Activated T-helper 2 cell treated with anti-CD3 and anti-CD28 coated beads, Interferon-gamma antibody, Interleukin-2, Interleukin-4, amounts not matched to agents 10 μg/mL and 5 μg/mL and 100 μg/mL, durations not matched to agents 14 hours and 24 hours and 36 hours (primary cell): ENCODE data around the gene CBR4. TPM values are rescaled to one million over a fixed set of nuclear protein-coding genes. Genes with fewer than 3 reads are reported as not detected.

Experiments used
- DNase-seq: peaks from one replicate; pipeline ENCODE4 v3.0.0; 2021; ENCODE audit warnings: low spot score
- H3K27ac Mint-ChIP-seq: one replicate; pipeline ENCODE4 v1.8.0; 2021; ENCODE audit warnings: mixed read lengths
- H3K27me3 Mint-ChIP-seq: one replicate; pipeline ENCODE4 v1.8.0; 2021; ENCODE audit warnings: low read depth, mixed read lengths
- H3K36me3 Mint-ChIP-seq: one replicate; pipeline ENCODE4 v1.8.0; 2021; ENCODE audit warnings: low read depth, mixed read lengths
- H3K4me1 Mint-ChIP-seq: one replicate; pipeline ENCODE4 v1.8.0; 2021; ENCODE audit warnings: low read depth, mixed read lengths
- H3K4me3 Mint-ChIP-seq: one replicate; pipeline ENCODE4 v1.8.0; 2021; ENCODE audit warnings: low read depth, mild to moderate bottlenecking, moderate library complexity, mixed read lengths
- H3K9me3 Mint-ChIP-seq: one replicate; pipeline ENCODE4 v1.8.0; 2021; ENCODE audit warnings: mixed read lengths
- intact Hi-C: fragments of 100-400 bp; cut with micrococcal nuclease; formaldehyde crosslinking; loops from one replicate; pipeline ENCODE4 v1.15.1; 2023
- total RNA-seq: library from RNA; stranded (reverse); gene quantifications from 2 replicates; pipeline ENCODE4 v1.2.3, GENCODE V29; 2022

Gene CBR4
- total RNA-seq, result 17.8 and 21.6 TPM in 2 replicates

DNA sequence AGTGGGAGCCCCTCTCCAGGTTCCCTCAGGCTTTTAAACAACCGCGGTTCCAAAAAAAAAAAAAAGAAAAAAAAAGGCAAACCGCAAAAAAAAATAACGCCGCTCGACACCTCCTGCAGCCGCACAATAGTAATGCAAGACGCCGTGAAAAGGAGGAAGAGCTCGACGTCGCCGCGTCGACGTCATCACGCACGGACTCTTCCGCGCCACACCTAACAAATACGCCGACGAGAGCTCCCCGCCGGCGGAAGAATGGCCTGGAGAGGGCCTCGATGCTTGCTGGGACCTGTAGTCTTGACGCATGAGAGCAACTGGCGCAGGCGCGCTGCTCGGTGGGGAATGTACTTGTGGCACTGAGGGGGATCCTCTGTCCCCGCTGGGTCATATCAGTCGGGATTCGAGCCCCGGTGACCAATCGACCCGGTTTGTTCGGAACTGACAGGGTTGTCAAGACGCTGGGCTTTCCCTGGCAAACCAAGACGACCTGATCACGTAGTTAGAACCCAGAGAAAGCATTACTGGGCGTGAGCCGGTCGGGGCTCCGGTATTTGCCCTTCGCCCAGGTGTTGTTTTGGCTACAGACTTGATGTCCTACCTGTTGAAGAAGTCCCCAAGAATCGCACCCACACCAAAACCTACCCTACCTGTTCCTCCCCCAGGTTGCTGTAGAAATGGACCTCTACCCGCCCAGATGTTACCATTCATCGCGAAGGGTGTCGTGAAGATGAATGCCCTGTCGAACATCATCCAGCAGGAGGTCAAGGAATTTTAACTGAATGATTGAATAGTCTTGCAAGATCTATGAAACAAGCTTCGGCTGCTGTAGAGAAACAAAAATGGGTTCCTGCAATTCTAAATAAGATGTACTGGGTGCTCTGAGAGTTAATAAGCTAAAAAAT is at the start of gene CBR4:
TSS of gene CBR4 (minus strand) at position 131 of the 899 bp plus-strand sequence. CDS start 166 bp downstream, outside the sequence.
- H3K4me3 Mint-ChIP-seq, result peak within 1 kb of the TSS; percentile 94
- DNase-seq, result peak; percentile 94
- intact Hi-C loops, result loop anchor here (1.0 to 5.0 kb wide), 3 partner anchors 407 to 1017 kb away; partner anchors contain the start of gene NEK1
- H3K27ac Mint-ChIP-seq, result peak within 1 kb of the TSS; percentile 94
- peaks cover 9% of the 10 kb centered on the region for H3K36me3 Mint-ChIP-seq
- no peaks in the 10 kb centered on the region for H3K9me3 Mint-ChIP-seq
- peaks cover 33% of the 10 kb centered on the region for H3K4me1 Mint-ChIP-seq
- peaks cover 9% of the 10 kb centered on the region for H3K27me3 Mint-ChIP-seq

DNA sequence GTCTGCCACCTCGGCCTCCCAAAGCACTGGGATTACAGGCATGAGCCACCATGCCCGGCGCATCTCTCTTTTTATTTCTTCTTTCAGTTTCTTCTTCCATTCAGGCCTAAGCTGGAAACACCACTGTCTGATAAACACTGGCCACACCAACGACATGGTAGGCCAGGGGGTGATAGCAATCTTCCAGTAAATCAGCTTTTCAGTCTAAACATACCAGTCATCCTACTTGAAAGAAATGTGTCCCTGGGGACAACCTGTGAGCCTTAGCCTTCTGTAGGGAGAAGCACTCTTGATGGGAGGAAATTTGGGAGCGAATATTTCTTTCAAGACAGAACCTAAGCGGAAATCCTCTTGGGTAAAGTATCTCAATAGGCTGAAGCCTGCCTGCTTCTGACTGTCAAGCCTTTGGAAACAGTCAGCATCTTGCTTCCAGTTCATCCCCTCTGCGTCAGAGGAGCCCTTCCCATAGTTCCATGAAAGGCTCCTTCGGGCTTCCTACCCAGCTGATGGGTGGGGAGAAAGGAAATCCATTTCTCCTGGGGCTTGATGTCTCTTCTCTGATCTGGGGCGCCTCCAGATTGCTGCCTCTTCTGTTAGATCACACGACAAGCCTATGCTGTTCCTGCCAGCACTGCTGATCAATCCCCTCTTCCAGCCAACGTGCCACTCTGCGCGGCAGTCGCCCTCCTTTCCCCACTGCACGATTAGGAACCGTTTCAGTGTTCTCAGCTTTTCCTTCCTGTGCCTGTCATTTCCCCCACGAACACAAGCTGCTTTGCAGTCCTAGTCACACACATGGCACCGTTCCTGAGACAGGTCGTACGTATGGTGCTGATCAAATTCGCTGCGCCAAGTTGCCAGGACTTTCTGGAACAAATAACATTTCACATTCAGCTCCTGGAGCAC is 49.5 kb upstream of the CBR4 start:
- Mint-ChIP-seq H3K4me1 (no peaks in the 10 kb centered on the region), H3K9me3 (no peaks in the 10 kb centered on the region), H3K27ac (no peak overlapping the region), H3K27me3 (peaks cover 2% of the 10 kb centered on the region), H3K36me3 (no peaks in the 10 kb centered on the region), H3K4me3 (no peak overlapping the region)
- intact Hi-C loops, result no loop called here
- no peak for DNase-seq

DNA sequence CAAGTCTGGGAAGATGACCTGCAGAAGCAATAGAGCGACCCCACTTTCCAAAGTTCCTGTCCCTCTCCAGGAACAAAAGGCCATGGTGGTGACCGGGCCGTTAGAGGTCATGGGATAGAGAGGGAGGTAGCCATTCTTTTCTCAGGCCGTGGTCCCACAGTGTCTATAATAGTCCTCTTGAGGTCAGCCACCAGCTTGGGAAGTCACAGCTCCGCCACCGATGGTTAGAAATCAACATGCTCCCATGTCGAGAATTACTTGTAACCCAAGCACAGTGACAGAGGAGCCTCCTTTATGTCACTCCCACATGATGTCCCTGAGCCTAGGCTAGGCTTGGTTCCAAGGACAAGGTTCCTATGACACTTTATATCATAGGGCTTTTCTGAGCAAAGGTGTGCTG is 48.3 kb upstream of the CBR4 start:
- no peak for DNase-seq
- Mint-ChIP-seq H3K27me3 (peaks cover 2% of the 10 kb centered on the region), H3K9me3 (no peaks in the 10 kb centered on the region), H3K4me3 (no peak overlapping the region), H3K4me1 (no peaks in the 10 kb centered on the region), H3K27ac (no peak overlapping the region), H3K36me3 (no peaks in the 10 kb centered on the region)
- intact Hi-C loops, result no loop called here

DNA sequence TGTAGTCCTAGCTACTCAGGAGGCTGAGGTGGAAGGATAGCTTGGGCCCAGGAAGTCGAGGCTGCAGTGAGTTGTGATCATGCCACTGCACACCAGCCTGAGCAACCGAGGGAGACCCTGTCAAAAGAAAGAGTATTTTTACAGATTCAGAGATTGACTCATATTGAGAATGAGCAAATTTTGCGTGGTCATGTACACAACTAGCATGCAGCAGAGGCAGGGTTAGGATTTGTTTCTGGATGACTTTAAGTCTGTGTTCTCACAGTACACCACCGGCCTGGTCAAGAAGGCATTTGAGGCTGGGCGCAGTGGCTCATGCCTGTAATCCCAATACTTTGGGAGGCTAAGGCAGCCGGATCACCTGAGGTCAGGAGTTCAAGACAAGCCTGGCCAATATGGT is 44.8 kb upstream of the CBR4 start:
- intact Hi-C loops, result no loop called here
- H3K27ac Mint-ChIP-seq, result no peak overlapping the region
- H3K4me3 Mint-ChIP-seq, result no peak overlapping the region
- no peaks in the 10 kb centered on the region for H3K36me3 Mint-ChIP-seq
- no peaks in the 10 kb centered on the region for H3K4me1 Mint-ChIP-seq
- DNase-seq, result no peak
- no peaks in the 10 kb centered on the region for H3K9me3 Mint-ChIP-seq
- H3K27me3 Mint-ChIP-seq, result peaks cover 2% of the 10 kb centered on the region

DNA sequence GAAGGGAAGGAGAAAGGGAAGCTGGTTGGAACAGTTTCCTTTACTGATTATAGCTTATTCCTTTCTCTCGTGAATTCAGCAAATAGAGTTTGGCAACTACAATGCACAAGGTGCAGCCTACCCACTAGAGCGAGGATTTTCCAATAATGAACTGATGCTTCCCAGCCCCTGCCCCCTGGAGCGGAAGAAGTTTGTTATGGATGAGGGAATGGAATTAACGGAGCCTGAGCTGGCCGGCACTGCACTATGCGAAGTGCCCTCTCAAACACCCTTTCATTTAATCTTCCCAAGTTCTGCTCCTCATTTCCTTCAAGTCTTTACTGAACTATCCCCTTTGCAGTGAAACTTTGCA is 42.5 kb upstream of the CBR4 start:
- no peak overlapping the region for H3K4me3 Mint-ChIP-seq

DNA sequence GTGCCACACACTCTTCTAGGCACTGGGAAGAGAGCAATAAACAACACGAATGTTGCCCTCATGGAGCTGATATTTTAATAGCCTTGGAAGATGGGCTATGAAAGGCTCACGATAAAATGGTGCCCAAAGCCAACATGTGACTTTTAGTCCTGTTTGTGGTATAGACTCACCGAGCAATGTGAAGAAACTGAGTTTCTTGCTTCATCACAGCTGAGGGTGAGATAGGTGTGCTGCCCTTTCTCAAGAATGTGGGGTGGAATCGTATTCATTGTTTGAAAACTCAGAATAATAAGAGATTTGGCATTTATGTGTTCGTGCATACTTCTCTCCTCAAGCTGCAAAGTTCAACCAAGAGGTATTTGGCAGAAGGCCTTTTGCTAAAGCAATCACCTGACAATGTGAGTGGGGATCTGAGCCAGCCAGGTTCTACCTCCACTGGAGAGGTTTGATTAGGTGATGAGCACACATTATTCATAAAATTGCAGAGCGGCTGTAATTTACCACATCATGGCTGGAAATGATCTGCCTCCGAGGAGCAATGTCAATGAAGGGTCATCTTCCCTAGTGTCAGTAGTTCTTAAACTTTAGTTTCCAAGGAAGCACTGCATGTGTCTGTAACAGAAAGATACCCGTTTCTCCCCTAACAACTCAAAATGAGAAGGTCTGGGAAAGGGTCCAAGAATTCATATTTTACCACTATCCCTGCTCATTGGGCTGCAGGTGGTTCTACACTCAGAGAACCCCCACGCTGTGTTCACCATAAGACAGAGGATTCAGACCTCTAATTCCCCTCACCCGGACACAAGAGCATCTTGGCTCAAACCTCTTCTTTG is 41.9 kb upstream of the CBR4 start:
- Mint-ChIP-seq H3K9me3 (no peaks in the 10 kb centered on the region), H3K36me3 (no peaks in the 10 kb centered on the region), H3K27ac (no peak overlapping the region), H3K4me1 (no peaks in the 10 kb centered on the region), H3K4me3 (no peak overlapping the region), H3K27me3 (peaks cover 2% of the 10 kb centered on the region)
- intact Hi-C loops, result no loop called here
- no peak for DNase-seq

More for the DNA sequence above, 42.5 kb upstream of the CBR4 start:
- Mint-ChIP-seq H3K9me3 (no peaks in the 10 kb centered on the region), H3K27ac (no peak overlapping the region), H3K4me1 (no peaks in the 10 kb centered on the region), H3K36me3 (no peaks in the 10 kb centered on the region), H3K27me3 (peaks cover 2% of the 10 kb centered on the region)
- intact Hi-C loops, result no loop called here
- DNase-seq, result no peak

DNA sequence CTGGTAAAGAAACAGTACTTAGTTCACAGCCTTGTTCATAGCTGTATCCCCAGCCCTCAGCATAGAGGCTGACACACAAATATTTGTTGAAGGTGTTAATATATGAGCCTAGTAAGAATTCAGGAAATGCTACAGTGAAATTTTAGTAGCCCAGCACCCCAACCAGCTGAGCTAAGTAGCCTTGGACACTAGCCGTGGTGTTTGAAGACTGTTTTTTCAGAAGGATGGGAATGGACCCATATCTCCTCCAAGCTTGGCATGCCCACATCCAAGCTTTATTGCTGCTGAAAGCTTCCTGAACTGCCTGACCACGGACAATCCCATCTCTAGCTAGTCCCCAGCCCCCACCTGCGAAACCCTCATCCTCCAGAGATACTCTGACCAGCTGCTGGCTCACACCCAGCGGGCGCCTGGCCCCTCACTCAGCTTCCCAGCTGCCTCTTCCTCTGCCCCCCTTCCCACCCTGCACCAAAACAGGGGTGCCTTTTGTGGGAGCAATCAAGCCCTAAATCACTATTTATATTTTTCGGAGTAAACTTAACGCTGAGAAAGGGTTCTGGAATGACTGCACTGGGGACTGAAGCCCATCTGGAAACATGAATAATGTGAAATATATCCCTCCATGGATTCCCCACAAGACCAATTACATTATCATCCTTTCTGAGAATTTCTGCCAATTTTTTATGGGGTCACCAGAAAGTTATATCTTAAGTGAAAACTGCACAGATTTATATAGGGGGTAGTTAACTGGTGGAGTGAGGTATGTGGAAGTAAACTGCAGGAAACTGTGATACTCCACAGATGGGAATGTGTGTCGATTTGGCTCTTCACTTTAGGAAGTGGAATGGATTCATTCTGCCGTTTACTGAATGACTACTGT is 41.1 kb upstream of the CBR4 start:
- intact Hi-C loops, result no loop called here
- peaks cover 2% of the 10 kb centered on the region for H3K27me3 Mint-ChIP-seq

DNA sequence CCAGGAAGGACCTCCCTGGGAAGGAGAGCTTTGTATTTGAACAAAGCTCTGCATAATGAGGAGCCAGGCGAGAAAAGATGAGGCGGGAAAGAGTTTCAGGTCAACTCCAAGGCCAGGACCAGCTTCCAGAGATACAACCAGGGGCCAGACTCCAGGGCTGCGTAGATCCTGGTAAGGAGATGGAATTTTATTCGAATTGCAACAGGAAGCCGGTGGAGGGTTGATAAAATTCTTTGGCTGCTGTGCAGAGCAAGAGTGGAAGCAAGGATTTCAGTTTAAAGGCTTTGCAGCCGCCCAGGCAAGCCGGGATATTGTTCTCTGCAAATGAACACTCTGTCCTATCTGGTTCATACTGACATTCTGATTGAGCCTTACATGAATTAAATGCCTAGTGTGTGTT is 40.2 kb upstream of the CBR4 start:
- Mint-ChIP-seq H3K4me3 (no peak overlapping the region), H3K27ac (no peak overlapping the region), H3K36me3 (no peaks in the 10 kb centered on the region), H3K9me3 (no peaks in the 10 kb centered on the region), H3K4me1 (no peaks in the 10 kb centered on the region), H3K27me3 (no peaks in the 10 kb centered on the region)
- no peak for DNase-seq
- intact Hi-C loops, result no loop called here

More for the DNA sequence above, 41.1 kb upstream of the CBR4 start:
- Mint-ChIP-seq H3K4me1 (no peaks in the 10 kb centered on the region), H3K27ac (no peak overlapping the region), H3K4me3 (no peak overlapping the region), H3K9me3 (no peaks in the 10 kb centered on the region), H3K36me3 (no peaks in the 10 kb centered on the region)
- no peak for DNase-seq

DNA sequence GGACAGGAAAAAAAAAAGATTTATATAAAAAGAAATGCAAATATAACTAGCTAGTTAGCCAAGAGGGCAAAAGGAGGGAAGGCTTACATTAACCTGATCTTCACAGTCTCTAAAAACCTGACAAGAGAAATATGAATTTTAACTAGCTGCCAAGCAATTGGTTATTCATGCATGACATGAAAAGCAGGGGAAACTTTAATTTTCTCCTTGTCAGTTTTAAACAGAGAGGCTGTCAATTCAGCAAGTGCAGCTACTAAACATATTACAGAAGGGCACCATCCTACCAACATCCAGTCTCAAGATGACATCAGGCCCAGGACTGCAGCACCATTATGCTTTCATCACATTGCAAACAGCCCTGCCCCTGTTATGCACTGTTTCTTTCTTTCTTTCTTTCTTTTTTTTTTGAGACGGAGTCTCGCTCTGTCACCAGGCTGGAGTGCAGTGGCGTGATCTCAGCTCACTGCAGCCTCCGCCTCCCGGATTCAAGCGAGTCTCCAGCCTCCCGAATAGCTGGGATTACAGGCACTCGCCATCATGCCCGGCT is 38.9 kb upstream of the CBR4 start:
- H3K9me3 Mint-ChIP-seq, result no peaks in the 10 kb centered on the region
- H3K27me3 Mint-ChIP-seq, result no peaks in the 10 kb centered on the region
- no peak overlapping the region for H3K4me3 Mint-ChIP-seq
- no peak for DNase-seq
- no peaks in the 10 kb centered on the region for H3K4me1 Mint-ChIP-seq
- no peak overlapping the region for H3K27ac Mint-ChIP-seq
- intact Hi-C loops, result no loop called here
- H3K36me3 Mint-ChIP-seq, result no peaks in the 10 kb centered on the region

DNA sequence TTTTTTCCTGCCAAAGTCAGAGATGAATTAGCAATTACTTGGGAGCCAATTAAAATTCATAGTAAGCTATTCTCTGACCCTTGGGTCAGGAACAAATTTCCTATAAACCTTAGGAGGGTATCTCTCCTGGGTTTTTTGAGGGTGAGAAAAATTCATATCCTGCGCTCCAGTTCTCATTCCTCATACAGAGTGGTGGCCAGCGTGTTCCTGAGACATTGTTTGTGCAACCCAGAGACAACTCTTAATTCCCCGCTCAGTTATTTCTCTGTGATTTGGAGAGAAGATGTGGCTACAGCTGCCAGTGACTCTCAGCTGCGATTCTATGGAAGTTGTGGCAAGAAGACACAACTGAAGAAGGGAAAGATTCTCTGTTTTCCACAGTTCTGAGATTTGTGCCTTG is 37.9 kb upstream of the CBR4 start:
- H3K4me1 Mint-ChIP-seq, result no peaks in the 10 kb centered on the region
- intact Hi-C loops, result no loop called here
- H3K27ac Mint-ChIP-seq, result no peak overlapping the region
- DNase-seq, result no peak
- no peaks in the 10 kb centered on the region for H3K9me3 Mint-ChIP-seq
- H3K4me3 Mint-ChIP-seq, result no peak overlapping the region
- H3K36me3 Mint-ChIP-seq, result no peaks in the 10 kb centered on the region
- no peaks in the 10 kb centered on the region for H3K27me3 Mint-ChIP-seq

DNA sequence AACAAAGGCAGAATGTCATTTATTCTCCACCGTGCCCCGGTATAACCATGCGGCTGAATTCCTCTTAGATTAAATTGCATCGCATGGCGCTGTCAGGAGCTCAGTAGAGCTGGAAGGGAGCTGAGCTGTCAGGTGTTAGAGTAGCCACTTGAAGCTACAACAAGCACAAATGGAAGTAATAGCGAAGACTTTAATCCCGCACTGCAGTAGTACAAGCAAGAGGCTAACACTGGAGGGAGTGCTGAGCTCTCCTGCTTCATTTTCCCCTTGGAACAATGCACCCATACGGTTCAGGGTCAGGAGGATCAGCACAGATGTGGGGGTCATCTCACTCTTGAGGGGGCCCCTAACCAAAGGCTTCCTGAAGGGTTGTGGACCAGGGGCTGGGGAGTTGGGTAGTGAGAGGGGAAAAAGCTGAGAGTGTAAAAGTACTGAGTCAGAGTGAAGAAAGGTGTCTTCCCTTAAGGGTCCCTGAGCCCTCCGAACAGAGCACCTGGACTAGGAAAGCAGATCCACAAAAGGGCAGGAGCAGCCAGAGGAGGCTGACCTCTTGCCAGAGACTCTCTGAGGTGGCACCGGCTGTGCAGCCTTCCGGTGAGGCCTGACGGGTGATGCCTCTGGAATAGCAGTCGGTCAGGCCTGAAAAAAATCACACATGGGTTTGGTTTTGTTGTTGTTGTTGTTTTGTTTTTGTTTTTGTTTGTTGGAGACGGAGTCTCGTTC is 36.0 kb upstream of the CBR4 start:
- H3K4me1 Mint-ChIP-seq, result no peaks in the 10 kb centered on the region
- H3K9me3 Mint-ChIP-seq, result no peaks in the 10 kb centered on the region
- DNase-seq, result no peak
- intact Hi-C loops, result no loop called here
- no peak overlapping the region for H3K27ac Mint-ChIP-seq
- H3K36me3 Mint-ChIP-seq, result no peaks in the 10 kb centered on the region
- no peaks in the 10 kb centered on the region for H3K27me3 Mint-ChIP-seq
- H3K4me3 Mint-ChIP-seq, result no peak overlapping the region
